Testis (tissue), 2 donors: Measurements from ENCODE around the gene ATP12A.

Experiments
- CTCF ChIP-seq, 3 experiments: fragments of 450-650 bp in 2 of 3; fragments of 200-600 bp in 1 of 3; sonication (generic) in 1 of 3; IDR thresholded peaks; one replicate each; pipeline ENCODE4 v1.5.1; 2016 to 2019; ENCODE audit warnings: antibody characterized with exemption in 3 of 3, mild to moderate bottlenecking in 2 of 3, moderate library complexity in 1 of 3
- POLR2A ChIP-seq: fragments of 450-650 bp; IDR thresholded peaks from one replicate; pipeline ENCODE4 v1.6.1; 2017; ENCODE audit warnings: antibody characterized with exemption, mild to moderate bottlenecking, moderate library complexity

DNA sequence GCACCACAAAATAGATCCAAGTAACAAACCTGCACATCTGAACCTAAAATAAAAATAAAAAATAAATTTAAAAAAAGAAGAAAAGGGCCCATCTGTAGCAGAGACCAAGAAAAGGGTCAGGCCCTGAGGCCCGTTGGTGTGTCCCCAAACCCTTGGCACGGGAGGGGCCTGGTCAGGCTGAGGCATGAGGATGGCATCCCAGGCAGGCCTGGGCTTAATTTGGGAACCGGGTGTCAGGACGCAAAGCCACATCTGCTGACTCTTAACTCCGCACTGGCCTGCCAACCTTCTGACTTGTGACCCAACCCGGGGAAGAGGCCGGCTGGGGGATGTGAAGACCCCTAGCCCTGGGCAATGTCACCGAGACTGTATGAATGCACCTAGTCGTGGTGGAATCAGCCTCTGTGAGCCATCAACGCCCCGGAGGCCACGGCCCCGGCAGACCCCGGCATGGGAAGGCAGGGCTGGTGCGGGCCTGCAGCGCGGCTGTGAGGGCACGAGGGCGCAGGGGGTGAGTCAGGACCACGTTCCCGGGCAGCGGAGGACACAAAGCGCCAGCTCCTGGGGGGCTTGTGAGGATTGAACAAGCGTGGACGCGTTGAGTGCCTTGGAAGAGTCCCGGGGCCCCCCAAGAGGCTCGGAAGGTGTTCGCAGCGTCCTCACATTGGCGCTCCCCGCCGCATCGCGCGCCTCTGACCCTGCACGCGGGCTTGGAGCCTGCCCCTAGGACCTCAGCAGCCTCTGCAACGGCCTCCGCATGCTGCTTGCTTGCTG lies 38.2 kb downstream of the ATP12A start:
- no peak for TF ChIP-seq POLR2A
- no peak for TF ChIP-seq CTCF (IDR thresholded peaks at IDR 0.05)
